K562 (cell line): ENCODE results near the gene NRTN. TPM values are rescaled to one million over a fixed set of nuclear protein-coding genes. Genes with fewer than 3 reads are reported as not detected.
A peak's percentile ranks its signal among the peaks of the same experiment; 100 is the strongest.

ENCODE experiments used
- CREB1 ChIP-seq, 2 experiments: sonication (generic) in 1 of 2; formaldehyde crosslinking in 1 of 2; IDR thresholded peaks; 2 replicates each; pipeline versions ENCODE4 v1.6.1 to v1.8.0; 2012 to 2022; ENCODE audit warnings: inconsistent platforms in 1 of 2, mild to moderate bottlenecking in 1 of 2, missing genetic modification reagents in 1 of 2, moderate library complexity in 1 of 2
- CUX1 ChIP-seq: fragments of 200-800 bp; sonication (Bioruptor generic); IDR thresholded peaks from 2 replicates; pipeline ENCODE4 v1.6.1; 2016; ENCODE audit warnings: missing genetic modification characterization, missing compliant biosample characterization
- ESRRB ChIP-seq: fragments of 250-450 bp; sonication (Bioruptor Pico); IDR thresholded peaks from 2 replicates; pipeline ENCODE4 v1.5.0; 2020; ENCODE audit warnings: mild to moderate bottlenecking, moderate library complexity, borderline replicate concordance
- FOXJ2 ChIP-seq: fragments of 200-800 bp; sonication (Bioruptor generic); IDR thresholded peaks from 2 replicates; pipeline ENCODE4 v1.6.1; 2016; ENCODE audit warnings: missing genetic modification characterization, missing compliant biosample characterization
- GATA2 ChIP-seq: sonication (generic); formaldehyde crosslinking; IDR thresholded peaks from 2 replicates; pipeline ENCODE4 v1.4.0; 2020; ENCODE audit warnings: mild to moderate bottlenecking, missing genetic modification reagents
- ID3 ChIP-seq, 2 experiments: fragments of 250-450 bp in 1 of 2; fragments of 450-650 bp in 1 of 2; sonication (Bioruptor Pico) in 1 of 2; IDR thresholded peaks; 2 replicates each; pipeline versions ENCODE4 v1.6.1 to v1.8.0; 2016 to 2021; ENCODE audit warnings: mild to moderate bottlenecking in 2 of 2, moderate library complexity in 2 of 2, missing compliant biosample characterization in 1 of 2, missing genetic modification characterization in 1 of 2
- MAZ ChIP-seq, 2 experiments: fragments of 450-650 bp in 1 of 2; sonication (generic) in 1 of 2; formaldehyde crosslinking; IDR thresholded peaks in 1 of 2; conservative IDR thresholded peaks in 1 of 2; 2 replicates each; pipeline versions ENCODE4 v1.4.0 to v1.5.0; 2020; ENCODE audit warnings: mild to moderate bottlenecking in 1 of 2, missing genetic modification reagents in 1 of 2
- MCM2 ChIP-seq: fragments of 450-650 bp; IDR thresholded peaks from 2 replicates; pipeline ENCODE4 v1.6.1; 2017; ENCODE audit warnings: low read depth, mild to moderate bottlenecking
- NFE2L1 ChIP-seq: fragments of 450-650 bp; IDR thresholded peaks from 2 replicates; pipeline ENCODE4 v1.6.1; 2016; ENCODE audit warnings: missing genetic modification characterization, low read depth, mild to moderate bottlenecking, missing compliant biosample characterization, moderate library complexity, borderline replicate concordance
- POLR3G ChIP-seq: IDR thresholded peaks from 2 replicates; pipeline ENCODE4 v1.6.1; 2011; ENCODE audit not compliant: insufficient read length, insufficient replicate concordance; ENCODE audit errors: extremely low read depth
- RAD21 ChIP-seq, 2 experiments: fragments of 250-450 bp in 1 of 2; fragments of 450-650 bp in 1 of 2; sonication (Bioruptor Pico) in 1 of 2; formaldehyde crosslinking in 1 of 2; IDR thresholded peaks in 1 of 2; conservative IDR thresholded peaks in 1 of 2; 2 replicates each; pipeline versions ENCODE4 v1.4.0 to v1.8.0; 2020 to 2022; ENCODE audit warnings: mild to moderate bottlenecking in 2 of 2, moderate library complexity in 1 of 2
- RHOXF2B ChIP-seq: fragments of 250-450 bp; sonication (Bioruptor Pico); conservative IDR thresholded peaks from 2 replicates; pipeline ENCODE4 v1.5.1; 2021
- SIN3A ChIP-seq, 2 experiments: fragments of 150-350 bp in 1 of 2; IDR thresholded peaks; 2 replicates each; pipeline ENCODE4 v1.6.1; 2011 to 2016; ENCODE audit warnings: borderline replicate concordance in 2 of 2, low read depth in 2 of 2, low read length in 2 of 2, mild to moderate bottlenecking in 2 of 2, moderate library complexity in 2 of 2; ENCODE audit not compliant: control insufficient read depth in 1 of 2
- SRSF1 ChIP-seq: fragments of 200-400 bp; formaldehyde crosslinking; IDR thresholded peaks from 2 replicates; pipeline ENCODE4 v1.6.1; 2017; ENCODE audit warnings: mild to moderate bottlenecking, low read depth, low read length, moderate library complexity
- YY1 ChIP-seq, 3 experiments: IDR thresholded peaks; 2 replicates each; pipeline ENCODE4 v1.6.1; 2011; ENCODE audit warnings: low read length in 2 of 3, mild to moderate bottlenecking in 2 of 3, moderate library complexity in 2 of 3, borderline replicate concordance in 1 of 3, control low read depth in 1 of 3, low read depth in 1 of 3; ENCODE audit not compliant: insufficient read depth in 3 of 3, insufficient replicate concordance in 2 of 3, control insufficient read depth in 1 of 3, insufficient read length in 1 of 3; ENCODE audit errors: extremely low read depth in 1 of 3
- ZFX ChIP-seq: sonication (generic); formaldehyde crosslinking; IDR thresholded peaks from 2 replicates; pipeline ENCODE4 v1.8.0; 2022; ENCODE audit warnings: mild to moderate bottlenecking, missing genetic modification reagents, moderate library complexity
- ZNF785 ChIP-seq: fragments of 250-450 bp; sonication (Bioruptor Pico); IDR thresholded peaks from 2 replicates; pipeline ENCODE4 v1.4.0; 2020; ENCODE audit warnings: mild to moderate bottlenecking
- polyA plus RNA-seq, 8 experiments: library from polyadenylated mRNA; depleted of rRNA in 4 of 8; stranded (reverse) in 5 of 8; unstranded in 3 of 8; fragments of >200 nt; fragmentation: Nextera tagmentation in 2 of 8; fragmentation: Illumina TruSeq in 1 of 8; extraction: Ambion mirVana in 2 of 8; extraction: Trizol in 1 of 8; gene quantifications; 2 replicates each; pipeline versions ENCODE4 v1.2.1 to v1.2.3, GENCODE V29; 2011 to 2014; ENCODE audit warnings: inconsistent platforms in 1 of 8, missing spikeins in 1 of 8
- total RNA-seq, 7 experiments: library from RNA; depleted of rRNA in 6 of 7; stranded (reverse); fragments of >200 nt in 6 of 7; fragmentation: Illumina TruSeq in 2 of 7; extraction: Trizol in 2 of 7; gene quantifications; 2 replicates each; pipeline versions ENCODE4 v1.2.1 to v1.2.3, GENCODE V29; 2011 to 2021; ENCODE audit warnings: low replicate concordance in 1 of 7

Gene NRTN
- total and polyA plus RNA-seq, 9 of the 15 experiments (the other 6 are each of a cell fraction or from before 2014, with no cell fraction given) = 0.62 to 8.1 (median 1.6) TPM; not detected in 2

GRCh38 chr19:5799247-5800241 is 5.3 kb upstream of the NRTN start (continued):
- TF ChIP-seq POLR3G (no peak), ZFX (CRISPR knock-in tag) (peak; percentile 63), FOXJ2 (tag) (peak; percentile 58; the same call in 1 of the 2 replicates), MCM2 (no peak), ESRRB (CRISPR knock-in tag) (no peak), ID3 (CRISPR knock-in tag; IDR thresholded peaks at IDR 0.05) (no peak), ID3 (tag; IDR thresholded peaks at IDR 0.05) (peak; percentile 80), MAZ (CRISPR knock-in tag; conservative IDR thresholded peaks at IDR 0.05 in 1 of 2, IDR thresholded peaks at IDR 0.05 in 1 of 2) (peak; percentile 86 to 93), NFE2L1 (tag) (no peak), RHOXF2B (CRISPR knock-in tag) (no peak; the same call in 1 of the 2 replicates), ZNF785 (CRISPR knock-in tag) (no peak), GATA2 (CRISPR knock-in tag) (peak; percentile 99), CUX1 (peak; percentile 76; the same call in 1 of the 2 replicates), SRSF1 (no peak), RAD21 (CRISPR knock-in tag; conservative IDR thresholded peaks at IDR 0.05 in 1 of 2, IDR thresholded peaks at IDR 0.05 in 1 of 2) (no peak), SIN3A (IDR thresholded peaks at IDR 0.05; ENCODE audit: borderline replicate concordance in 2 of 2, control insufficient read depth in 1 of 2, low read depth in 2 of 2, low read length in 2 of 2) (no peak), CREB1 (IDR thresholded peaks at IDR 0.05) (peak; percentile 67; the same call in 1 of the 2 replicates), CREB1 (CRISPR knock-in tag; IDR thresholded peaks at IDR 0.05) (no peak; the same call in 1 of the 2 replicates), YY1 (IDR thresholded peaks at IDR 0.05; ENCODE audit: borderline replicate concordance in 1 of 3, control insufficient read depth in 1 of 3, extremely low read depth in 1 of 3, insufficient read depth in 3 of 3, insufficient read length in 1 of 3, insufficient replicate concordance in 2 of 3, low read depth in 1 of 3, low read length in 2 of 3) (peak in 2 of 3 experiments; percentile 33 to 41)
